GM12891 (cell line): Measurements from ENCODE around the gene IKZF4.
"Not testable (repeated sequence)": the region's sequence is repeated elsewhere in the genome, so short reads cannot be mapped to it uniquely, and the experiment has no call there.

Experiments
- PAX5 ChIP-seq: IDR thresholded peaks from 2 replicates; pipeline ENCODE4 v1.6.1; 2011; ENCODE audit warnings: low read length, moderate library complexity, mild to moderate bottlenecking; ENCODE audit not compliant: insufficient read depth, severe bottlenecking
- POLR2A ChIP-seq: IDR thresholded peaks from 2 replicates; pipeline ENCODE4 v1.6.1; 2011; ENCODE audit warnings: low read depth, low read length, control low read depth
- POLR2AphosphoS5 ChIP-seq: IDR thresholded peaks from 2 replicates; pipeline ENCODE4 v1.6.1; 2011; ENCODE audit warnings: low read depth, low read length, control low read depth
- POU2F2 ChIP-seq: IDR thresholded peaks from 2 replicates; pipeline ENCODE4 v1.6.1; 2011; ENCODE audit warnings: low read depth, mild to moderate bottlenecking, control low read depth, low read length, moderate library complexity
- SPI1 ChIP-seq: IDR thresholded peaks from 2 replicates; pipeline ENCODE4 v1.6.1; 2011; ENCODE audit warnings: low read depth, low read length, control low read depth
- TAF1 ChIP-seq: IDR thresholded peaks from 2 replicates; pipeline ENCODE4 v1.6.1; 2011; ENCODE audit warnings: low read depth, low read length, control low read depth

- TF ChIP-seq POLR2A, POLR2AphosphoS5, TAF1, POU2F2, SPI1, PAX5: not testable (repeated sequence)
Measured at GRCh38 chr12:55985976-55986375, 34.9 kb upstream of the IKZF4 start.
